Stomach (tissue), 9 donors: ENCODE measurements around the gene KCNK7. TPM values are rescaled to one million over a fixed set of nuclear protein-coding genes. Genes with fewer than 3 reads are reported as not detected.

Source experiments
- DNase-seq, 2 donors: peaks; one replicate each; pipeline versions ENCODE4 v3.0.0 to v3.0.0-alpha.2; 2013 to 2019
- H3K27ac ChIP-seq, 5 donors: fragments of 200-600 bp in 4 of 5; sonication (generic) in 4 of 5; one replicate each; pipeline ENCODE4 v1.5.1; 2013 to 2019; ENCODE audit warnings: mild to moderate bottlenecking in 1 of 5, moderate library complexity in 1 of 5
- H3K27me3 ChIP-seq, 3 donors: fragments of 200-600 bp; sonication (generic); one replicate each; pipeline ENCODE4 v1.5.1; 2017 to 2019; ENCODE audit warnings: mixed run types in 1 of 3
- H3K36me3 ChIP-seq, 4 donors: fragments of 200-600 bp; sonication (generic); 1 replicate in 3 of 4; 2 replicates in 1 of 4; pipeline ENCODE4 v1.5.1; 2016 to 2019
- H3K4me1 ChIP-seq, 4 donors: fragments of 200-600 bp; sonication (generic); one replicate each; pipeline ENCODE4 v1.5.1; 2016 to 2019
- H3K4me3 ChIP-seq, 4 donors: fragments of 200-600 bp; sonication (generic) in 3 of 4; one replicate each; pipeline ENCODE4 v1.5.1; 2016 to 2019; ENCODE audit warnings: mild to moderate bottlenecking in 1 of 4
- H3K9me3 ChIP-seq, 4 donors: fragments of 200-600 bp; sonication (generic); one replicate each; pipeline ENCODE4 v1.5.1; 2016 to 2019
- CTCF ChIP-seq, 7 experiments: fragments of 450-650 bp in 4 of 7; fragments of 200-600 bp in 3 of 7; sonication (generic) in 3 of 7; IDR thresholded peaks; one replicate each; pipeline ENCODE4 v1.5.1; 2016 to 2019; ENCODE audit warnings: antibody characterized with exemption in 7 of 7, control low read depth in 2 of 7, mild to moderate bottlenecking in 1 of 7
- EP300 ChIP-seq: sonication (generic); formaldehyde crosslinking; IDR thresholded peaks from one replicate; pipeline ENCODE4 v1.6.1; 2017; ENCODE audit warnings: antibody characterized with exemption
- POLR2A ChIP-seq, 4 donors: fragments of 450-650 bp; IDR thresholded peaks; one replicate each; pipeline ENCODE4 v1.6.1; 2016; ENCODE audit warnings: antibody characterized with exemption in 4 of 4, control low read depth in 2 of 4, mild to moderate bottlenecking in 1 of 4, moderate library complexity in 1 of 4
- POLR2AphosphoS5 ChIP-seq, 3 donors: sonication (generic); formaldehyde crosslinking; IDR thresholded peaks; one replicate each; pipeline ENCODE4 v1.6.1; 2016; ENCODE audit warnings: antibody characterized with exemption in 3 of 3
- WGBS, 5 donors: extraction: QIAGEN DNeasy Blood & Tissue Kit in 3 of 5; methylation state at CpG; one replicate each; pipeline versions ENCODE4 v1.1.5 to v1.1.7; 2013 to 2018; 5-methylcytosine and 5-hydroxymethylcytosine counted together
- intact Hi-C: fragments of 100-400 bp; cut with DNase I; formaldehyde crosslinking; loops from one replicate; pipeline ENCODE4 v1.15.1; 2023; ENCODE audit warnings: low total_unique reads
- polyA plus RNA-seq, 3 donors: library from polyadenylated mRNA; stranded (reverse); fragments of 200-250 nt; gene quantifications; one replicate each; pipeline ENCODE4 v1.2.3, GENCODE V29; 2013
- total RNA-seq, 5 donors: library from RNA; depleted of rRNA; stranded (reverse); fragments of >200 nt; gene quantifications; one replicate each; pipeline versions ENCODE4 v1.1.0 to v1.2.3, GENCODE V29; 2014 to 2016
- donor health status: healthy with polysubstance abuse.
- donor health status: Bipolar disorder and iron deficiency.
- donor health status: healthy.

The KCNK7 gene
- total and polyA plus RNA-seq, 8 donors, result 0.58 to 5.8 (median 3.0) TPM; not detected in 4

GRCh38 chr11:65551572-65552387, 43.8 kb downstream of the KCNK7 start:
- H3K27me3 ChIP-seq, result no peaks in the 10 kb centered on the region
- peak; percentile 81 to 86 for DNase-seq
- H3K4me1 ChIP-seq, result peaks cover 28 to 74% (median 64%) of the 10 kb centered on the region in 4 donors
- peak overlapping the region in 1 of 4 donors; percentile 30 for H3K4me3 ChIP-seq
- intact Hi-C loops, result no loop called here
- H3K27ac ChIP-seq, result peak overlapping the region; percentile 39 to 68 (median 55)
- peak in 4 of 7 experiments; percentile 25 to 36 (median 34) for TF ChIP-seq CTCF (IDR thresholded peaks at IDR 0.05)
- no peak for TF ChIP-seq EP300
- TF ChIP-seq POLR2AphosphoS5 (IDR thresholded peaks at IDR 0.05), result peak in 2 of 3 donors; percentile 23 to 61
- no peaks in the 10 kb centered on the region for H3K9me3 ChIP-seq
- WGBS, 5 donors, result 47 to 56% (median 52%) methylated on average over 12 to 17 of the region's 17 CpGs
- H3K36me3 ChIP-seq, result peaks cover 0 to 63% (median 36%) of the 10 kb centered on the region in 4 donors

- H3K9me3 ChIP-seq, result no peaks in the 10 kb centered on the region
- H3K4me1 ChIP-seq, result peaks cover 10 to 60% (median 52%) of the 10 kb centered on the region in 4 donors
- DNase-seq, result no peak
- no peak for TF ChIP-seq EP300
- TF ChIP-seq POLR2AphosphoS5 (IDR thresholded peaks at IDR 0.05), result no peak
- no peak for TF ChIP-seq CTCF (IDR thresholded peaks at IDR 0.05)
- TF ChIP-seq POLR2A (IDR thresholded peaks at IDR 0.05), result no peak
- H3K27ac ChIP-seq, result no peak overlapping the region
- peaks cover 0 to 76% (median 42%) of the 10 kb centered on the region in 4 donors for H3K36me3 ChIP-seq
- intact Hi-C loops, result no loop called here
- 90 to 93% (median 92%) methylated on average over 3 of the region's 3 CpGs for WGBS, 5 donors
- no peak overlapping the region for H3K4me3 ChIP-seq
- H3K27me3 ChIP-seq, result no peaks in the 10 kb centered on the region
Measured at GRCh38 chr11:65549096-65549495, 46.5 kb downstream of the KCNK7 start.

DNA sequence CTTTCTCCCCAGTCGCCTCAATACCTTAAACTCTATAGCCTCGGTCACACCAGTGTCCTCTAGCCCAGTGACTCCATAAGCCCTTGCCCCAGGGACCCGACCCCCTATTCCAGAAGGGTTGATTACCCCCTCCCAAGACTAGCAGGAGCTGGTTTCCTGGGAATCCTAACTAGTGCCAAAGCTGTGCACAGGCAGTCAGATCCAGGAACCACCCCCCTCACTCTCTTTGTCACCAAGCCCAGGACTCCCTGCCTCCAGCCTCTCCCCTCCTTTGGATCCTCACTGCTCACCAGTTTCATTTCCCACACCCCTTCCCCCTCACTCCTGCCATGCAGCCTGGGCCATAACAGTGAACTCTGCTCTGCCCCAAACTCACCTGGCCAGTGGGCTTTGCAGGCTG, 47.2 kb downstream of the KCNK7 start:
- intact Hi-C loops, result no loop called here
- TF ChIP-seq CTCF (IDR thresholded peaks at IDR 0.05), result no peak
- DNase-seq, result no peak
- WGBS, 5 donors, result 88 to 96% (median 93%) methylated on average over 3 of the region's 3 CpGs
- H3K9me3 ChIP-seq, result no peaks in the 10 kb centered on the region
- no peak overlapping the region for H3K4me3 ChIP-seq
- H3K27ac ChIP-seq, result no peak overlapping the region
- H3K36me3 ChIP-seq, result peaks cover 0 to 76% (median 38%) of the 10 kb centered on the region in 4 donors
- H3K4me1 ChIP-seq, result peaks cover 10 to 53% (median 45%) of the 10 kb centered on the region in 4 donors
- H3K27me3 ChIP-seq, result no peaks in the 10 kb centered on the region

DNA sequence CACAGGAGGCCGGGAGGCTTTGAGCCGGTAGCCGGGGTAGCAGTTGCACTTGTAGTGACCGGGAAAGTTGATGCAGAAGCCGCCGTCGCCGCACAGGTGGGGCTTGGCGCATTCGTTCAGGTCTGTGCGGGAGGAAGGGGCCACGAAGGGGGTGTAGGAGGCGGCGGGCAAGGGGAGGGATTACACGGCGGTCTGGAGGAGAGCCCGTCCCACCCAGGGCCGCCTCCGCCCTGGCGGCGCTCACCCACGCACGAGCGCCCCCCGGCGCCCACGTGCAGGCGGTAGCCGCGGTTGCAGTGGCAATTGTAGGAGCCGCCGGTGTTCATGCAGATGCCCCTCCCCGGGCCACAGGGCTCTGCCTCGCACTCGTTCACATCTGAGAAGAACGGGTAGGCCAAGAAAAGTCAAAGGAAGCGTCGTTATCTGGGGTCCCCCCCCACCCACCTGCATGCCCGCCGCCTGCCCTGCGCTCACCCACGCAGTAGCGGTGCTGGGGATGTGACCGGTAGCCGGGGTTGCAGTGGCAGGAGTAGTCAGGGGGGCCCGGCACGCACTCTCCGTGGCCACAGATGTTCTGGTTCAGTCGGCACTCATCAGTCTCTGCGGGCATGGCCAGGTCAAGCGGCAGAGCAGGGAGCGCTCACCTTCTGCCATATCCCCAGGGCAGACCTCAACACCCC, 48.0 kb downstream of the KCNK7 start:
- no peak for DNase-seq
- Histone ChIP-seq H3K4me1 (peaks cover 10 to 45% (median 40%) of the 10 kb centered on the region in 4 donors), H3K27me3 (no peaks in the 10 kb centered on the region), H3K36me3 (peaks cover 0 to 74% (median 38%) of the 10 kb centered on the region in 4 donors), H3K27ac (peak overlapping the region in 1 of 5 donors; percentile 81), H3K9me3 (no peaks in the 10 kb centered on the region), H3K4me3 (no peak overlapping the region)
- intact Hi-C loops, result no loop called here
- 78 to 89% (median 83%) methylated on average over 23 to 52 of the region's 52 CpGs for WGBS, 5 donors
- TF ChIP-seq POLR2A (IDR thresholded peaks at IDR 0.05) (no peak), CTCF (IDR thresholded peaks at IDR 0.05) (no peak), EP300 (no peak), POLR2AphosphoS5 (IDR thresholded peaks at IDR 0.05) (no peak)
